ENCODE results near the gene OR52E4. TPM values are rescaled to one million over a fixed set of nuclear protein-coding genes. Genes with fewer than 3 reads are reported as not detected.

The OR52E4 gene
- total and polyA plus RNA-seq, 12 donors: not detected

DNA sequence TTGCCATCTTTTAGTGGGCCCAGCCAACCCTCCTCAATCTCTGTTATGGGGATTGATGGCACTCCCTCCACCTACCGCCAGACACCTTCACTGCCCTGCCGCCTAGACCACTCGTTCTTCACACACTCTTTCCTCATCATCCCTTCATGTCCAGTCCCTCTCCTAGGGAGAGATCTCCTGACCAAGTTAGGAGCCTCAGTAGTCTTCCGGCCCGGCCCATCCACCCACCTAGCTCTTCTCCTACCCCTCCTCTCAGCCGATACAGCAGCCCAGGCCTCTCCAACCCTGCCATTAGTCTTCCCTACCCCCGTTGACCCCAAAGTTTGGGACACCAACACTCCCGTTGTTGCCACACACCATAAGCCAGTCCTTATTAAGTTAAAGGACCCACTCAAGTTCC lies 50.6 kb downstream of the OR52E4 start:
- 84 to 92% (median 89%) methylated on average over 8 of the region's 8 CpGs for WGBS, 4 donors

DNA sequence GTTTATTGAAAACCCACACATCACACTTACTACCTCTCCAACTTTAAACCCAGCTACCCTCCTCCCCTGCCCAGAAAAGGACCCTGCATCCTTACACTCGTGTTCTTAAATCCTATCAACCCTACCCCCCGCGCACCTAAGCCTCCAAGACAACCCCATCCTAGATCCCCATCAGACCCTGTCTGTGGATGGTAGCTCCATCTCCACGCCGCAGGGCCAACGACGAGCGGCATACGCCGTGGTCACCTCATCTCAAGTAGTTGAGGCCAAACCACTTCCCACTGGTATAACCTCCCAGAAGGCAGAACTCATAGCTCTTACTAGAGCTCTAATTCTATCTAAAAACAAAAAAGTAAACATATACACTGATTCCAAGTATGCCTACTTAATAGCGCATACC lies 52.2 kb downstream of the OR52E4 start:
- DNase-seq: no peak
- Histone ChIP-seq H3K27ac (no peak overlapping the region), H3K27me3 (no peaks in the 10 kb centered on the region), H3K4me3 (no peak overlapping the region), H3K9me3 (replicated peaks in 1 of 3) (no peaks in the 10 kb centered on the region), H3K36me3 (replicated peaks in 1 of 2) (no peaks in the 10 kb centered on the region), H3K4me1 (replicated peaks in 1 of 2) (no peaks in the 10 kb centered on the region)
- WGBS, 4 donors: 90 to 94% (median 93%) methylated on average over 11 of the region's 11 CpGs
- intact Hi-C loops (cut with DNase I): no loop called here
- TF ChIP-seq, protein P1, sequence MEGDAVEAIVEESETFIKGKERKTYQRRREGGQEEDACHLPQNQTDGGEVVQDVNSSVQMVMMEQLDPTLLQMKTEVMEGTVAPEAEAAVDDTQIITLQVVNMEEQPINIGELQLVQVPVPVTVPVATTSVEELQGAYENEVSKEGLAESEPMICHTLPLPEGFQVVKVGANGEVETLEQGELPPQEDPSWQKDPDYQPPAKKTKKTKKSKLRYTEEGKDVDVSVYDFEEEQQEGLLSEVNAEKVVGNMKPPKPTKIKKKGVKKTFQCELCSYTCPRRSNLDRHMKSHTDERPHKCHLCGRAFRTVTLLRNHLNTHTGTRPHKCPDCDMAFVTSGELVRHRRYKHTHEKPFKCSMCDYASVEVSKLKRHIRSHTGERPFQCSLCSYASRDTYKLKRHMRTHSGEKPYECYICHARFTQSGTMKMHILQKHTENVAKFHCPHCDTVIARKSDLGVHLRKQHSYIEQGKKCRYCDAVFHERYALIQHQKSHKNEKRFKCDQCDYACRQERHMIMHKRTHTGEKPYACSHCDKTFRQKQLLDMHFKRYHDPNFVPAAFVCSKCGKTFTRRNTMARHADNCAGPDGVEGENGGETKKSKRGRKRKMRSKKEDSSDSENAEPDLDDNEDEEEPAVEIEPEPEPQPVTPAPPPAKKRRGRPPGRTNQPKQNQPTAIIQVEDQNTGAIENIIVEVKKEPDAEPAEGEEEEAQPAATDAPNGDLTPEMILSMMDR (IDR thresholded peaks at IDR 0.05): no peak
- TF ChIP-seq POLR2A (IDR thresholded peaks at IDR 0.05): no peak

More for the DNA sequence above, 50.6 kb downstream of the OR52E4 start:
- Histone ChIP-seq H3K4me3 (no peak overlapping the region), H3K27ac (no peak overlapping the region), H3K36me3 (replicated peaks in 1 of 2) (no peaks in the 10 kb centered on the region), H3K4me1 (replicated peaks in 1 of 2) (no peaks in the 10 kb centered on the region), H3K9me3 (replicated peaks in 1 of 3) (no peaks in the 10 kb centered on the region), H3K27me3 (no peaks in the 10 kb centered on the region)
- no peak for DNase-seq
- TF ChIP-seq, protein P1 (IDR thresholded peaks at IDR 0.05): no peak
- TF ChIP-seq POLR2A (IDR thresholded peaks at IDR 0.05): no peak
- intact Hi-C loops (cut with DNase I): no loop called here

DNA sequence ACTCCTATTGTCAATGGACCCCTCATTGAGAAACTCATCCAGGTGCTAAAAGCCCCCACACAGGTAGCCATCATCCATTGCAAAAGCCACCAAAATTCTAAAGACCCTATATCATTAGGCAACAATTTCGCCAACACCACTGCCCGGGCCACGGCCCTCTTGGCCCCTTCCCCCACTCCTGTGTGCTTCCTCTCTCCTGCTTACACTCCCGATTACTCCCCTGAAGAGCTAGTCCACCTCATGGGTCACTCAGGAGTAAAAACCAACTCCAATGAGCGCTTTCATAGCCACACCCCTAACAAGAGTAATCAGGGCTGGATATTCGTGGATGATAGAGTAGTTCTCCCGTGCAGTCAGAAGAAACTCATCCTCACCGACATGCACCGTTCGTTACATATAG lies 52.7 kb downstream of the OR52E4 start:
- no peaks in the 10 kb centered on the region for H3K27me3 ChIP-seq
- no peak overlapping the region for H3K4me3 ChIP-seq
- no peak for DNase-seq
- TF ChIP-seq, protein P1 (IDR thresholded peaks at IDR 0.05): no peak
- no peak for TF ChIP-seq POLR2A (IDR thresholded peaks at IDR 0.05)
- H3K4me1 ChIP-seq (replicated peaks in 1 of 2): no peaks in the 10 kb centered on the region
- H3K9me3 ChIP-seq (replicated peaks in 1 of 3): no peaks in the 10 kb centered on the region
- intact Hi-C loops (cut with DNase I): no loop called here
- H3K27ac ChIP-seq: no peak overlapping the region
- 84 to 93% (median 87%) methylated on average over 10 of the region's 10 CpGs for WGBS, 4 donors
- H3K36me3 ChIP-seq (replicated peaks in 1 of 2): no peaks in the 10 kb centered on the region

Other genes with a start within 250 kb of the OR52E4 start
- gene TRIM5, start 195.6 kb upstream of the OR52E4 start, total RNA-seq: 10 to 100 TPM; 23.1 to 36.4 (median 31.5) TPM
- 10 to 100 TPM in 2 of 3 donors, 1 to 10 TPM in 1; 8.2 to 33.5 (median 12.6) TPM for gene TRIM5, start 195.6 kb upstream of the OR52E4 start, polyA plus RNA-seq
- 10 to 100 TPM in 8 of 9 donors, 1 to 10 TPM in 1; 5.1 to 71.8 (median 27.2) TPM for gene TRIM22, start 190.8 kb upstream of the OR52E4 start, total RNA-seq
- 10 to 100 TPM; 15.7 to 23.2 (median 18.0) TPM for gene TRIM22, start 190.8 kb upstream of the OR52E4 start, polyA plus RNA-seq
- gene OR56B1, start 144.2 kb upstream of the OR52E4 start, total RNA-seq: not detected
- not detected for gene OR56B1, start 144.2 kb upstream of the OR52E4 start, polyA plus RNA-seq
- not detected for gene OR52N4, start 126.4 kb upstream of the OR52E4 start, total RNA-seq
- under 1 TPM in 2 of 3 donors, not detected in 1; 0.11 to 0.37 TPM for gene OR52N4, start 126.4 kb upstream of the OR52E4 start, polyA plus RNA-seq
- under 1 TPM in 1 of 9 donors, not detected in 8; 0.11 TPM for gene OR52N5, start 97.3 kb upstream of the OR52E4 start, total RNA-seq
- gene OR52N5, start 97.3 kb upstream of the OR52E4 start, polyA plus RNA-seq: not detected
- not detected for gene OR52N1, start 89.4 kb upstream of the OR52E4 start, total RNA-seq
- not detected for gene OR52N1, start 89.4 kb upstream of the OR52E4 start, polyA plus RNA-seq
- not detected for gene OR52N2, start 71.7 kb upstream of the OR52E4 start, total RNA-seq
- gene OR52N2, start 71.7 kb upstream of the OR52E4 start, polyA plus RNA-seq: not detected
- under 1 TPM in 1 of 9 donors, not detected in 8; 0.11 TPM for gene OR52E6, start 38.7 kb upstream of the OR52E4 start, total RNA-seq
- gene OR52E6, start 38.7 kb upstream of the OR52E4 start, polyA plus RNA-seq: not detected
- not detected for gene OR52E8, start 22.9 kb upstream of the OR52E4 start, total RNA-seq
- not detected for gene OR52E8, start 22.9 kb upstream of the OR52E4 start, polyA plus RNA-seq
- not detected for gene OR52E5, start 12.6 kb downstream of the OR52E4 start, total RNA-seq
- not detected for gene OR52E5, start 12.6 kb downstream of the OR52E4 start, polyA plus RNA-seq
- not detected for gene OR56A3, start 61.6 kb downstream of the OR52E4 start, total RNA-seq
- not detected for gene OR56A3, start 61.6 kb downstream of the OR52E4 start, polyA plus RNA-seq
- gene OR56A5, start 87.9 kb downstream of the OR52E4 start, total RNA-seq: not detected
- gene OR56A5, start 87.9 kb downstream of the OR52E4 start, polyA plus RNA-seq: not detected
- under 1 TPM in 1 of 9 donors, not detected in 8; 0.61 TPM for gene OR52L1, start 106.4 kb downstream of the OR52E4 start, total RNA-seq
- not detected for gene OR52L1, start 106.4 kb downstream of the OR52E4 start, polyA plus RNA-seq
- gene OR56A4, start 126.3 kb downstream of the OR52E4 start, total RNA-seq: under 1 TPM in 1 of 9 donors, not detected in 8; under 0.01 TPM
- gene OR56A4, start 126.3 kb downstream of the OR52E4 start, polyA plus RNA-seq: not detected
- gene OR56A1, start 150.1 kb downstream of the OR52E4 start, total RNA-seq: under 1 TPM in 1 of 9 donors, not detected in 8; 0.06 TPM
- gene OR56A1, start 150.1 kb downstream of the OR52E4 start, polyA plus RNA-seq: not detected
- gene OR56B4, start 227.1 kb downstream of the OR52E4 start, total RNA-seq: not detected
- gene OR56B4, start 227.1 kb downstream of the OR52E4 start, polyA plus RNA-seq: not detected